ENCODE data around the gene CEP97. TPM values are rescaled to one million over a fixed set of nuclear protein-coding genes. Genes with fewer than 3 reads are reported as not detected.
"Not testable (repeated sequence)": the region's sequence is repeated elsewhere in the genome, so short reads cannot be mapped to it uniquely, and the experiment has no call there.

CEP97 gene, protein sequence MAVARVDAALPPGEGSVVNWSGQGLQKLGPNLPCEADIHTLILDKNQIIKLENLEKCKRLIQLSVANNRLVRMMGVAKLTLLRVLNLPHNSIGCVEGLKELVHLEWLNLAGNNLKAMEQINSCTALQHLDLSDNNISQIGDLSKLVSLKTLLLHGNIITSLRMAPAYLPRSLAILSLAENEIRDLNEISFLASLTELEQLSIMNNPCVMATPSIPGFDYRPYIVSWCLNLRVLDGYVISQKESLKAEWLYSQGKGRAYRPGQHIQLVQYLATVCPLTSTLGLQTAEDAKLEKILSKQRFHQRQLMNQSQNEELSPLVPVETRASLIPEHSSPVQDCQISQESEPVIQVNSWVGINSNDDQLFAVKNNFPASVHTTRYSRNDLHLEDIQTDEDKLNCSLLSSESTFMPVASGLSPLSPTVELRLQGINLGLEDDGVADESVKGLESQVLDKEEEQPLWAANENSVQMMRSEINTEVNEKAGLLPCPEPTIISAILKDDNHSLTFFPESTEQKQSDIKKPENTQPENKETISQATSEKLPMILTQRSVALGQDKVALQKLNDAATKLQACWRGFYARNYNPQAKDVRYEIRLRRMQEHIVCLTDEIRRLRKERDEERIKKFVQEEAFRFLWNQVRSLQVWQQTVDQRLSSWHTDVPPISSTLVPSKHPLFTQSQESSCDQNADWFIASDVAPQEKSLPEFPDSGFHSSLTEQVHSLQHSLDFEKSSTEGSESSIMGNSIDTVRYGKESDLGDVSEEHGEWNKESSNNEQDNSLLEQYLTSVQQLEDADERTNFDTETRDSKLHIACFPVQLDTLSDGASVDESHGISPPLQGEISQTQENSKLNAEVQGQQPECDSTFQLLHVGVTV
- total RNA-seq = 4.8 and 5.7 TPM in 2 replicates

DNA sequence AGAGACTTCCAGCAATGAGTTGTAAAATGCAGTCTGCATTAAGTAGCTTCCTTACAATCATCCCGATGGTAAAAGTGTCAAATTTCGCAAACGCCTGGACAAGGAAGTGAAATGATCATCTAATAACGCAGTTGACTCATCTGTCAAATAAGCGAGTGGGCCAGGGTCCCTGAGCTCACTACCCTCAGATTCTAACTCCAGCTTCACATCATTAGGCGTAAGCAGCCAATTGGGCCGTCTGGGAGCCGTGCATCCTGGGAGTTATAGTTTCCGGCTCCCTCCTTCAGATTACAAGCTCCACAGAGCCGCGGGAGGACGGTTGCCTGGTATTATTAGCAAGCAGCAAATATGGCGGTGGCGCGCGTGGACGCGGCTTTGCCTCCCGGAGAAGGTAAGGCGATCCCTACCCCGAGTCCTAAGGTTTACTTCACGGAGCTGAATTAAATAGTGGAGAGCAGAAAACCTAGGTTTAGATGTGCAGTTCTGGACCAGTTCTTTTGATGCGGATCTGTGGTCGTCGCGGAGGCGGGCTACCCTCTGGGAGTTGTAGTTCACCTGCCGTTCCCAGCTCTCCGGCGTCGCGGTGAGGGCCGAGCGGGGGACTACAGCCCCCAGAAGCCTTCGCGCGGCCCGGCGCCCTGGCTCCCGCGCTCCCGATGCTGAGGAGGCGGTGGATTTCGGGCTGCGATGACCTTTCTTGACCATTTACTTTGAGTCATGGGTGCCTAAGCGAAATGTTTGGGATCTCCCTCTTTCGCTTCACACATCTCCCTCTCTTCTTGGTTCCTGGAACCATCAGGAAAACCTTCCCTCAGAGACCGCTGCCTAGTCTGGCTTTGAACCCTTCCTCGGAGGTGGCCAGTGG, at the start of gene CEP97:
Gene CEP97, plus strand, starts transcription at position 286 of the 865 bp plus-strand sequence. Its CDS starts 63 bp downstream, at position 349.
- DNase-seq (ENCODE audit: low read depth in 2 of 2) = peak; percentile 90 to 91

DNA sequence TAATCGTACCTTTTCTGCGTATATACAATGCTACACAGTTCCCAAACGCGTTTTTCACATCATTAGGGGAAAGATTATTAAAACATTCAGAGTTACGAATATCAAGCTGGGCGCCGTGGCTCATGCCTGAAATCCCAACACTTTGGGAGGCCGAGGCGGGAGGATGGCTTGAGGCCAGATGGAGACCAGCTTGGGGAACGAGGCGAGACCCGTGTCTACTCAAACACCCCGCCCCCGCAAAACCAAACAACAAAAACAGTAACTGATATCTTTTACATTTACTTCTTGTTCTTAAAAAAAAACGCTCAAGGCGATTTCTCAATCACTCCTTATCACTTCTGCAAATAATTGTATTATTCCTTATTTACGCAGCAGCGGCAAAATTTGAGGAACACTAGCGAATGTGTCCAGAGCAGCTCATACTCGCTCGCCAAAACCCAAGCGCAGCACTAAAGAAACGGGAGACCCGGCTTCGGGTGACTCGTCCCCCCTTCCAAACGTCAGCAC, 48.7 kb upstream of the CEP97 start:
- DNase-seq (ENCODE audit: low read depth in 2 of 2) = peak in 1 of 2 donors; percentile 32

DNA sequence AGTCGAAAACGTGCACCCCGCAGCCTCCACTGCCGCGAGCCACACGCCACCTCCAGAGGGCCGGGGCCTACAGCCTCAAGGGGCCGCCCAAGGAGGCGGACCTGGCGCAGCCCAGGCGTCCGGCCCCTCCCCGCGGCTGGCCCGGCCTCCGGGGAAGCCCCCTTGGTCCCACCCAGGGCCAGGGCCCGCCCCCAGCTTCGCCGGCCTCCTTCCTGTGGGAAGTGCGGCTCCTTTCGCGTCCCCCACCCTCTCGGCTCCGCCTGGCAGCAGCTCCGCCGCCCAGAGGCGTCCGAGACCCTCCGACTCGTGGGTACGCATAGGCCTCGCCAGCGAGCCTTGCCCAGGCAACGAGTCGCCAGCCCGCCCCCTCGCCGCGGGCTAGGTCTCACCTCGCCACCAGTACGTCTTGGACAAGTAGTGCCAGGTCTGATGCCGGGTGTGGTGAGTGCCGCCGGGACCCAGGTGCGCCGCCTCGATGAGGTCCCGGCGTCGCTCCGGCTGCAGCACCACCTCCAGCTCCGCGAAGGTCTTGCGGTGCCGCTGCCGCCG, 48.1 kb upstream of the CEP97 start:
- peak; percentile 91 to 97 for DNase-seq (ENCODE audit: low read depth in 2 of 2)

DNA sequence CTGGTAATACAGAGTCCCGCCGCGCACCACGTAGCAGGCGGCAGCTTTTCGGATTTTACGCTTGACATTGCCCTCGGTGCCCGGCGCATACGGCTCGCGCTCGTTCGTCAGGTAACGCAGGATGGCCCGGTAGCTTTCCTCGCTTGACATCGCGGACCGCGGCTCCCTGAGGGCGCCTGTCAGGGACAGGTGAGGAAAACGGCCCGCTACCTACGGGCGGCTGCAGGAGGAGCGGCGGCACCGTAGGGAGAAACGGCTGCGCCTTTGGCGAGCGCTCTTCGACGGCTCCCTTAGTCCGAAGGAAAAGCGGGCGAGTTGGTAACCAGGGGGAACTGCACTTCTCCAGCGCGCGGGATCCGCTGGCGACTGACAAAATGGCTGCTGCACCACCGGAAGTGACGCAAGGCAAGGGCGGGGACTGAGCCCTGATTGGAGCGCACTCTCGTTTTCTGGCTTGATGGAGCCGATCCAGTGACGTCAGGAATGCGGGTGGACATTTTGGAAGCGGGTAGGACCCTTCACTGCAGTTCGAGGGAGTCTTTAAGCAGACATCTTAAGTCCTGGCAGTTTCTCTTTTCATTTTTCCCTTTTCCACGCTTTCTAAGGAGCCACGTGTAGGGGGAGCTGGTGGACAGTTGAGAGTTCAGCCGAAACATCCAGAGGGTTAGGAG, 47.5 kb upstream of the CEP97 start, which contains the start of gene ZBTB11:
Gene ZBTB11, minus strand, starts transcription at position 368 of the 671 bp plus-strand sequence. Its CDS starts 218 bp downstream, at position 150.
- DNase-seq (ENCODE audit: low read depth in 2 of 2) = peak; percentile 100

DNA sequence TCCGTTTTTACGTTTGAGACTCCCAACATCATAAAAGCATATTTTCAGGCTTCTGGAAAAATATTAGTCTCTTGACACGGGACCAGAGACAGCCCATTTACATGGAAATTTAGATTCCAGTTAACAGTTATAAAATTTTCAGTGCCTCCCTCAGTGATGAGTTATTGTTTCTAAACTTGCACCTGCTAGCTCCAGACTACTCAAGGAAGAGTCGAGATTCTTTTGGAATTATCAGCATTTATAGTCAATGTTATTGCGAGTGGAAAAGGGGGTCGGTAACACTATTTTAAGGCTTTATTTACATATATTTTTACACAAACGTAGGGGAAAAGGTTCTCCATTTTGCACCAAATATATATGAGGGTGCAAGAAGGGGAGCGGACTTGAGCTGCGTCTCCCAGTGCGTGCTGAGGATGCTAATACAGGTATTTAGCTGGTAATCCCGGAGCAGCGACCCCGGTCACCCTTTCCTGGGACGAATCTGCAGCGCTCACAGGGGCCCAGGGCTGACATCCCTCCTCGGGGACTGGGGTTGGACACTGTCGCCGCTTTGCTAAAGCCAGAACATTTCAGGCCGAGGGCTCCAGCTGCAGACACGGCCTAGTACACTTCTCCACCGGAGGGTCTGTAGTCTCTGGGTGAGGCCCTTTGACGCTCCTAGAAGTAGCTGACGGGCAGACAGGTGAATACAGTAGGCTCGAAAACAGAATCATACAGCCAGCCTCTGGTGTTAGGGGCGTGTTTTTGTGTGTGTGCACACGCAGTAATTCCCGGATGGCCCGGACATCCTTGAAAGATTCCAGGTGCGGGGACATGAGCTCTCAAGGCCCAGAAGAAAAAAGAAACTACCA, 46.8 kb upstream of the CEP97 start:
- no peak for DNase-seq (ENCODE audit: low read depth in 2 of 2)

DNA sequence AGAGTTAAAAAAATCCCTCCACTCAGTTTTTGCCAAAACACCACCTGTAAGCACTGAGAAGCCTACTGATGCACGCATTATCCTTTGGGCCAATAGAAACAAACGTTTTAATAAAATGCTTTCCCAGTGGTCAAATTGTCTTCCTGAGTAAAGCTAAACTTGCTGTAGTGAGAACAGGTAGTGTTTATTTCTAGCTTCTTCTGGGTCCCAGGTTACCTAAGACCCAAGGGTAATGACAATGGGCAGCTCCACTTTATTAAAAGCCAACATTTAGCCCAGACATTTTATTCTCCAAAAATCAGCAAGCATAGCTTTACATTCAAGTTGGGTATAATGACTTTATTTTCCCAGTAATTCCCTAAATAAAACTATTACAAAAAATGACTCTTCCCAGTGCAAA, 45.6 kb upstream of the CEP97 start:
- not testable (repeated sequence) for DNase-seq (ENCODE audit: low read depth in 2 of 2)

DNA sequence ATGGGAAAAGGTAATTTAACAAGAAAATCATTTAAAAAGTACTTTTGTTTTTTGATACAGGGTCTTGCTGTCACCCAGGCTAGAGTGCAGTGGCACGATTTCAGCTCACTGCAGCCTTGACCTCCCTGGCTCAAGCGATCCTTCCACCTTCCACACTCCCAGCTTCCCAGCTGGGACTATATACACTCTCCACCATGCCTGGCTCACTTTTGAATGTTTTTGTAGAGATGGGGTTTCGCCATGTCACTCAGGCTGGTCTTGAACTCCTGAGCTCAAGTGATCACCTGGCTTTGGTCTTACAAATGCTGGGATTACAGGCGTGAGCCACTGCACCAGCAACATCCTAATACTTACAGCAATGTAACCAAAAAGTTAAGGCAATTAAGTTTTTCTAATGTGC, 43.9 kb upstream of the CEP97 start:
- DNase-seq (ENCODE audit: low read depth in 2 of 2) = no peak

DNA sequence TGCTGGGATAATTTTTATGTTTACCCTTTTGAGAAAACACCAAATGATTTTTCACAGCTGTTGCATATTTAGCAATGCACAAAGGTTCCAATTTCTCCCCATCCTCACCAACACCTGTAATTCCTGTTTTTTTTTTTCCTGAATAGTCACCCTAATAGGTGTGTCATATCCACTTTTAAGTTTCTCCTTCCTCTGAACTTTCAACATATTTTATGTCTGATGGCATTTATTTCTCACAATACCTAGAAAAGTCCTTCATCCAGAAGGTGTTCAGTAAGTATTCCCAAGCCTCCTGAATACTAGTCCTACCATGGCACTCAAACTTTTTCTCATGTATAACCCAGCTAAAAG, 39.4 kb upstream of the CEP97 start:
- DNase-seq (ENCODE audit: low read depth in 2 of 2) = no peak

DNA sequence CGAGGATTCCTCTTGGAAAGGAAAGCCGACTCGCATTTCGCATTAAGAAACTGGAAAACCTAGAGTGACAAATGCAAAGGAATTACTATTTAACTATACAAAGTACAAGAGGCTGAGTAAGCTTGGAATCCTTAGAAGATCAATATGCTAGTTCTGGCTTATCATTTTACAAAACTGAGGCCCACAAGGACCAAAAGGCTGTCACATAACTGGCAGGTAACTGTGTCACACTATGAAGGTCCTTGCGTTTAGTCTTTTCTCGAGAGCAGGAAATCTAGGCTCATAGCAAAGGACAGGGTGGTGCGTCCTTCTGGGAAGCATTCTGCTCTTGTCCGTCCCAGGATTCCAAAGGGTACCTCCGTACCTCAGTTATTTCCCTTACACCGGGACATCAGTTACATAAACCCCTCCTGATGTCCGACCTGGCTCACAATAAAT, 38.5 kb upstream of the CEP97 start:
- DNase-seq (ENCODE audit: low read depth in 2 of 2) = peak in 1 of 2 donors; percentile 43

DNA sequence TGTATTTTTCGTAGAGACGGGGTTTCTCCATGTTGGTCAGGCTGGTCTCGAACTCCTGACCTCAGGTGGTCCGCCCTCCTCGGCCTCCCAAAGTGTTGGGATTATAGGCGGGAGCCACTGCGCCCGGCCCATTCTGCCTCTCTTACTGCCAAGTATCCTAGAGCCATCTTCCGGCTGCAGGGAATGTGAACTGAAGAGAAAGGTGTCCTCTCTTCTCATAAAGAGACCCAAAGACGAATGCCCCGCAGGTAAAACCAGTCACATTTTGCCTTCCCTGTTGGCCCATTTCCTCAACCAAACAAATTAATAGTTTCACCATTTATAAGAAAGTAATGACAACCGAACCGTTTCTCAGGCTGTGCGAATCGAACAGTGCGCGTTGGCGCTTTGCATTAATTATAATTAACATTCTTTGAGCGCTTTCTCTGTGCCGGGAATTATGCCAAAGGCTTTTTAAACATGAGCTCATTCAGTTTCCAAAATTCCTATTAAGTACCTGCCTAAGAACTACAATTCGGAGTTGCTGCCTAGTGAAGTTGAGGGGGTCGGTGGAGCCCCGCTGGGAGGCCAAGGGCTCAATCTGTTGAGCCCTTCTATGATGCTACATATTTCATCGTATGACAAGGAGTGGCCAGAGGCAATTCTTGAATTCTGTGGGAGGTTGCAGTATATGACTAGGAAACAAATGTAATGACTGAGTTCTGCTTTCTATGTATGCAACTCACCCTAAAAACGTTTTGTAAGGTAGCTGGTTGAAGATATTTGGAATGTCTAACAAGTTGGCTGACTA, 37.1 kb upstream of the CEP97 start:
- no peak for DNase-seq (ENCODE audit: low read depth in 2 of 2)

DNA sequence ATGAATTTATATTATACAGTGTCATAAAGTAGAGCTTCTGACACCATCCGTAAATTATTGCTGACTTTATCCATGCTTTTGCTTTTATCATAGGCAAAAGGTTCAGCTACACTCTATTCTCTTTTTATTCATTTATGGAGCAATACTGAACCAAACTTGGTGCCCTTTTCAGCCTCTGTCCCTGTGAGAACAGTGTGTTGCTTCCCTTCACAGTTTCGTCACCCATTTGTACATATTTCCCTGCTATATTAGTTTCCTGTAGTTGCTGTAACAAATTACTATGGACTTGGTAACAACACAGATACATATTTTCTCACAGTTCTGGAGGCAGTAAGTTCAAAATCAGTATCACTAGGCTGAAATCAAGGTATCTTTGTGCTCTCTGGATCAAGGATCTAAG, 35.1 kb upstream of the CEP97 start:
- DNase-seq (ENCODE audit: low read depth in 2 of 2) = peak; percentile 36 to 48

DNA sequence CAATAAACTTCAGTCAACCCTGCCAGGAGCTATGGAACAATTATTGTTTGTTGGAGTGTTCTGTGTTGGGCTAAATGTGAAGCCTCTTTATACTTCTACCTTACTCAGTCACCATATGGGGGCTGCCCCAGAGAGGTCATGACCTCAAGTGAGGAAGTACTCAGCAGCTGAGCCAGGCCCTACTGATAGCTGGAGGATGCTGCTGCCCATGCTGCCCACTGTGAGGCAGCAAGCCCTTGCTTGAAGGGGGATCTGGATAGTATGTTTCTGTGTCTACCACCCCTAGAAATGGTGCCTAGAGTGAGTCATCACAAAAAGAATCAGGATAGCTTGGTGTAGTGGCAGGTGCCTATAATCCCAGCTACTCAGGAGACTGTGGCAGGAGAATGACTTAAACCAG, 33.4 kb upstream of the CEP97 start:
- no peak for DNase-seq (ENCODE audit: low read depth in 2 of 2)

DNA sequence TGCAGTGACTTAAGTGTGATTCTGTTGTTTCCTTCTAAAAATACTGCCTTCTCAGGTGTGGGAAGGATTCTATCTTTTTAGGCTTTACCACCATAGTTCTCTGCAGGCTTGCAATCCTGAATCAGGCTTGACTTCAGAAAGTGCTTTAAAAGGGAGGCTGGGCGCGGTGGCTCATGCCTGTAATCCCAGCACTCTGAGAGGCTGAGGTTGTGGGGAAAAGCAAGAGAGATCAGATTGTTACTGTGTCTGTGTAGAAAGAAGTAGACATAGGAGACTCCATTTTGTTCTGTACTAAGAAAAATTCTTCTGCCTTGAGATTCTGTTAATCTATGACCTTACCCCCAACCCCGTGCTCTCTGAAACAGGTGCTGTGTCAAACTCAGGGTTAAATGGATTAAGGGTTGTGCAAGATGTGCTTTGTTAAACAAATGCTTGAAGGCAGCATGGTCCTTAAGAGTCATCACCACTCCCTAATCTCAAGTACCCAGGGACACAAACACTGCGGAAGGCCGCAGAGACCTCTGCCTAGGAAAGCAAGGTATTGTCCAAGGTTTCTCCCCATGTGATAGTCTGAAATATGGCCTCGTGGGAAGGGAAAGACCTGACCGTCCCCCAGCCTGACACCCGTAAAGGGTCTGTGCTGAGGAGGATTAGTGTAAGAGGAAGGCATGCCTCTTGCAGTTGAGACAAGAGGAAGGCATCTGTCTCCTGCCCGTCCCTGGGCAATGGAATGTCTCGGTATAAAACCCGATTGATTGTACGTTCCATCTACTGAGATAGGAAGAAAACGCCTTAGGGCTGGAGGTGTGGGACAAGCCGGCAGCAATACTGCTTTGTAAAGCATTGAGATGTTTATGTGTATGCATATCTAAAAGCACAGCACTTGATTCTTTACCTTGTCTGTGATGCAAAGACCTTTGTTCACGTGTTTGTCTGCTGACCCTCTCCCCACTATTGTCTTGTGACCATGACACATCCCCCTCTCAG, 32.4 kb upstream of the CEP97 start:
- DNase-seq (ENCODE audit: low read depth in 2 of 2) = not testable (repeated sequence)

DNA sequence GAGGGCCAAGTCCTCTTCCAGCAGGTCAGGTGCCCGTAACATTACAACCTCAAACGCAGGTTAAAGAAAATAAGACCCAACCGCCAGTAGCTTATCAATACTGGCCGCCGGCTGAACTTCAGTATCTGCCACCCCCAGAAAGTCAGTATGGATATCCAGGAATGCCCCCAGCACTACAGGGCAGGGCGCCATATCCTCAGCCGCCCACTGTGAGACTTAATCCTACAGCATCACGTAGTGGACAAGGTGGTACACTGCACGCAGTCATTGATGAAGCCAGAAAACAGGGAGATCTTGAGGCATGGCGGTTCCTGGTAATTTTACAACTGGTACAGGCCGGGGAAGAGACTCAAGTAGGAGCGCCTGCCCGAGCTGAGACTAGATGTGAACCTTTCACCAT, 30.9 kb upstream of the CEP97 start:
- DNase-seq (ENCODE audit: low read depth in 2 of 2) = peak in 1 of 2 donors; percentile 72

DNA sequence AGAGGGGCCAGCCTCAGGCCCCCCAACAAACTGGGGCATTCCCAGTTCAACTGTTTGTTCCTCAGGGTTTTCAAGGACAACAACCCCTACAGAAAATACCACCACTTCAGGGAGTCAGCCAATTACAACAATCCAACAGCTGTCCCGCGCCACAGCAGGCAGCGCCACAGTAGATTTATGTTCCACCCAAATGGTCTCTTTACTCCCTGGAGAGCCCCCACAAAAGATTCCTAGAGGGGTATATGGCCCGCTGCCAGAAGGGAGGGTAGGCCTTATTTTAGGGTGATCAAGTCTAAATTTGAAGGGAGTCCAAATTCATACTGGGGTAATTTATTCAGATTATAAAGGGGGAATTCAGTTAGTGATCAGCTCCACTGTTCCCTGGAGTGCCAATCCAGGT, 29.6 kb upstream of the CEP97 start:
- not testable (repeated sequence) for DNase-seq (ENCODE audit: low read depth in 2 of 2)

DNA sequence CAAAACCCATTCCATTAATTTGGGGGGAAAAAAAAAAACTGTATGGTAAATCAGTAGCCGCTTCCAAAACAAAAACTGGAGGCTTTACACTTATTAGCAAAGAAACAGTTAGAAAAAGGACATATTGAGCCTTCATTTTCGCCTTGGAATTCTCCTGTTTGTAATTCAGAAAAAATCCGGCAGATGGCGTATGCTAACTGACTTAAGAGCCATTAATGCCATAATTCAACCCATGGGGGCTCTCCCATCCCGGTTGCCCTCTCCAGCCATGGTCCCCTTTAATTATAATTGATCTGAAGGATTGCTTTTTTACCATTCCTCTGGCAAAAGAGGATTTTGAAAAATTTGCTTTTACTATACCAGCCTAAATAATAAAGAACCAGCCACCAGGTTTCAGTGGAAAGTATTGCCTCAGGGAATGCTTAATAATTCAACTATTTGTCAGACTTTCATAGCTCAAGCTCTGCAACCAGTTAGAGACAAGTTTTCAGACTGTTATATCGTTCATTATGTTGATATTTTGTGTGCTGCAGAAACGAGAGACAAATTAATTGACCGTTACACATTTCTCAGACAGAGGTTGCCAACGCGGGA, 28.5 kb upstream of the CEP97 start:
- peak; percentile 70 to 74 for DNase-seq (ENCODE audit: low read depth in 2 of 2)

Measured in lung microvascular endothelial cell (primary cell).